GM18870 (cell line): ENCODE data around the gene CNTNAP1.
"Not testable (repeated sequence)": the region's sequence is repeated elsewhere in the genome, so short reads cannot be mapped to it uniquely, and the experiment has no call there.

Experiments
- ATAC-seq: cut with Tn5 transposase; IDR thresholded peaks from one replicate; pipeline ENCODE4 v1.9.1; 2021; ENCODE audit warnings: moderate library complexity; ENCODE audit not compliant: unreplicated experiment

Gene CNTNAP1

GRCh38 chr17:42681976-42682721 lies at the start of gene CNTNAP1:
Gene CNTNAP1 (plus strand): TSS chr17:42682531. CDS start chr17:42682830, 299 bp downstream.
- no peak for ATAC-seq

GRCh38 chr17:42632949-42633444 lies 49.3 kb upstream of the CNTNAP1 start:
- ATAC-seq, result no peak

GRCh38 chr17:42639525-42640113 lies 42.7 kb upstream of the CNTNAP1 start:
- ATAC-seq, result no peak

DNA sequence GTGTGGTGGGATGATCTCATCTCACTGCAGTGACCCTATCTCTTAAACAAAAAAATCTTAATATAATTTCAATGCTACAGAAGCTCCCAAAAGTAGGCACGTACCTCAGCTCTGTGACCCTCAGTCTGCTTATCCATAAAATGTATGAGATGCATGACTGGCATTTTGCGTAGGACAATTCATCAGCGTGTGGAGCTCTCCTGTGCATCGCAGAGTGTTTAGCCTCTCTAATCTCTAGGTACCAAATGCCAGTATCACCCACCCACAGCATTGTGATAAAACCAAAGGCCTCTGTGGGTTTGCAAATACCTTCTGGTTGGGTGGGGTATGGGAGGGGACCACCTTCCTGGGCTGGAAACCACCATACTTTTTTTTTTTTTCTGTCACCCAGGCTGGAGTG lies 42.2 kb upstream of the CNTNAP1 start:
- ATAC-seq, result no peak

- ATAC-seq, result no peak
Measured at GRCh38 chr17:42642336-42642735, 40.0 kb upstream of the CNTNAP1 start.

DNA sequence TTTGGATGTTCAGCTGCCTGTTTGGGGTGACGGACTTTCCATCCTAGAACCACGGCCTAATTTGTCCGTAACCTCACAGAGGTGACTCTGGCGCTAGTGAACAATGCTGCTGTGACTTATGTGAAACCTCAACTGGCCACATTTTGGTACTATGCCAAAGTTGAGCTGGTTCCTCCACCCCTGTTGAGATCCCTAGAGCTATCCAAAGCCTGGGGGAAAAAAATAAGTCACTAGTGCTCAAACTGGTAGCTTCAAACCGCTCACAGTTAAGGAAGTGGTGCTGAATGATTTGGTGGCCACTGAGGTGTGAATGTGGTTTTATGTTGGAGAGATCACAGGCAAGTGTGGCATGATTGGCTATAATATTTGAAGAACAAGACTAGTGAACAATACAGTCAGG lies 34.6 kb upstream of the CNTNAP1 start:
- no peak for ATAC-seq

GRCh38 chr17:42651392-42651791 lies 30.9 kb upstream of the CNTNAP1 start:
- ATAC-seq, result no peak

GRCh38 chr17:42653179-42654124 lies 28.9 kb upstream of the CNTNAP1 start:
- ATAC-seq, result no peak

DNA sequence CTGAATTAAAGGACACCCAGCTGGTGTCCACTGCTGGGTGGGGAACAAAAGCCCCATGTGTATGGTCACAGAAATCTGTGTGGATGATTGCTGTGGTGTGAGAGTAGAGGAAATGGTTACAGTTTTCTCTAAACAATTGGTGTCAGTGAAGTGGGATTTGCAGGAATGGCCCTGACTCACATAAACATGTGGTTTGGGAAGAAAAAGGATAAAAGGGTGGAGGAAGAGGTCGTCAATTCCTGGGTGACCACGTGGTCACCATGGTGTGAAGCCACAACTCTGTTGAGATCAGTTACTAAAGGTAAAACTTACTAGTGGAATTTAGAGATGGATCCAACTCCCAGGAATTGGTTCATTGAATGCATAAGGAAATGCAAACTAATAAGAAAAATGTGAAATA lies 26.8 kb upstream of the CNTNAP1 start:
- no peak for ATAC-seq

DNA sequence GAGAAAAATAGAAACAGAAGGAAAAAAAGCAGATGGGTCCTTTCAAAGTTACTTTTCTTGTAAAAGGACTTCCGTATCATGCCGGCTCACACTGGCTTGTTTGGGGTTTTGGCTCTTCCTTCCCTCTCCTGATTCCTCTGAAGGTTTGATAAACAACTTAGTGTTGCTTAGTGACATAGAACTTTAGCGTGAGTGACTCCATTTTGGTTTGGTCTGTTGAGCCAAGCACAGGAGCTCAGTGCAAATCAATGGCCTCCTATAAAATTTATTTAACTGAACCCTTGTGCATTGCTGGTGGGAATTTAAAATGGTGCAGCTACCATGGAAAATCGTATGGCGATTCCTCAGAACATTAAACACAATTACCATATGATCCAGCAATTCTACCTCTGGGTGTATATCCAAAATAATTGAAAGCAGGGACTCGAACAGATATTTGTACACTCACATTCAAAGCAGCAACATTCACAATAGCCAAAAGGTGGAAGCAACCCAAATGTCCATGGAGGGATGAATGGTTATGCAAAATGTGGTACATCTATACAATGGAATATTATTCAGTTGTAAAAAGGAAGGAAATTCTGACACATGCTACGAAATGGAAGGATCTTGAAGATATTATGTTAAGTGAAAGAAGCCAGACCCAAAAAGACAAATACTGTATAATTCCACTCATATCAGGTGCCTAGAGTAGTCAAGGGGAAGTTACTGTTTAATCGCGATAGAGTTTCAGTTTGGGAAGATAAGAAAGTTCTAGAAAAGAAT lies 24.3 kb upstream of the CNTNAP1 start:
- ATAC-seq, result no peak

DNA sequence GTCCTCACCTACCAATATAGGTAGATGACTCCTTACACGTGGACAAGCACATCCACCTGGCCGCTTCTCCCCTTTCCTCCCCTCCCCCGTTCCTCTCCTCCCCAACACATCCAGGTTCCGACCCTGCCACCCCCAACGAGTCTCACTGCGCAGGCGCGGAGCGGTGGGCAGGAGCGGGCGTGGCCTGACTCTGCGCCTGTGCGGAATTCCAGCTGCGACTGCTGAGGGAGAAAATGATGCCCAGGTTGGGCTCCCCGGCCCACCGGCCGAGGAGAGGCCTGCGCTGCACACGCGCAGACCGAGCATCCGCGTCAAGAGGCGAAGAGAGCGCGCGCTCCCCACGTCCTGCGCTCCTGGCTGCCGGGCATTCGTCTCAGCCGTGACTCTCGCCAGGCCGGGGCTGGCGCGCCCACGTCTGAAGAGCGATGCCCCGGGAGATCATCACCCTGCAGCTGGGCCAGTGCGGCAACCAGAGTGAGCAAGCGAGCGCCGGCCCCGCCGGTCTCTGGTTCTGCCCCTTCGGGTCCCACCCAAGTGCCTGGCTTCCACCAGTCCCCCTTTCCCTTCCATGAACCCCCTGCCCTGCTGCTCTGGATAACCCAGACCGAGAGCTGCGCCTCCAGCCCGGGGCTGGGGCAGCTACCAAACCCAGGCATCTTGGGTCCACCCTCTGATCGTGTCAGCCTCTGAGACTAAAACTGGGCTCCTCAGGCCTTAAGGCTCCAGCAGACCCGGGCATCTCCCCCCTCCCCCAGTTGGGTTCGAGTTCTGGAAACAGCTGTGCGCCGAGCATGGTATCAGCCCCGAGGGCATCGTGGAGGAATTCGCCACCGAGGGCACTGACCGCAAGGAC lies 23.0 kb upstream of the CNTNAP1 start, which contains the start of gene TUBG2:
Gene TUBG2 (plus strand): TSS at position 206 of the 853 bp plus-strand sequence. CDS start 220 bp downstream, at position 426.
- ATAC-seq, result no peak

- ATAC-seq, result not testable (repeated sequence)
Measured at GRCh38 chr17:42659932-42660274, 22.4 kb upstream of the CNTNAP1 start.

DNA sequence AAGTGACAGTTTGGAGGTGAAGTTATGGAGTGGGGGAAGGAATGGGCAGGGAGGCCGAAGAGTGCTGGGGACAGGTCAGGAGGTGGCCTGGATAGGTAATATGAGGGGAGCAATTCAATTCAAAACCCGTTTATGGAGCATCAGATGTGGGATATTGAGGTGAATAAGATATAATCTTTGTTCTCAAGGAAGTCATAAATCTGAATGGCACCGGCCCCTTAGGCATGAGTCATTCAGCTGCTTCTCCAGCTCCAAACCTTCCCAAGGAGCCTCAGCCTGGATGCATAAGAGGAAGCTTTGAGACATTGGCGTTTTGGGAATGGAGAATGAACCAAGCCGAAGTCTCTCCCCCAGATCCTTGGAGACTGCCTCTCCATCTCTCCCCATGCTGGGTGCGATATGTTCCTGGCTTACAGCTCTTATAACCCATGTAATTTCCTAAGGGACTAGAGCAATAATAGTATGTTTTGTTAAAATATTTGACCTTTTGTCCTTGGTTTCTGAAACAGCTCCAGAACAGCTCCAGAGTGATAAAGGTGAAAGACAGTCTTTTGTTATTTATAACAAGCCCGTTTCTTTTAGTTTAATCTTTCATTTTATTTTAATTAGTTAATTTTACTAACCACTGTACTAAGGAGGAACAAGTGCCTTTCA lies 21.5 kb upstream of the CNTNAP1 start:
- no peak for ATAC-seq

- no peak for ATAC-seq
Measured at GRCh38 chr17:42665581-42666001, 16.7 kb upstream of the CNTNAP1 start.

- ATAC-seq, result not testable (repeated sequence)
Measured at GRCh38 chr17:42666126-42666525, 16.2 kb upstream of the CNTNAP1 start.

- no peak for ATAC-seq
Measured at GRCh38 chr17:42667088-42667951, 15.0 kb upstream of the CNTNAP1 start.

DNA sequence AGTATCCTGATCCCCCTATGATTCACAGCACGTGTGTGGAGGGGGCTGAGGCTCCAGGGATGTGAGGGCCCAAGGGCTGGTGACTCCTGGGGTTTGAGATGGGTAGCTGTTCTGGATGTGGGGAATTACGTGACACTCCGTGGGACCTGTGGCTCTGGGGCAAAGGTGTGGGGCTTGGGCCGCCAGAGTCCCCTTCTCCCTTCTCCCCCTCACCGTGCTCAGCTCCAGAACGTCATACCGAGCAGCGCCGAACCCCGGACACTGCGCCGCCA lies 12.7 kb upstream of the CNTNAP1 start:
- ATAC-seq, result no peak

DNA sequence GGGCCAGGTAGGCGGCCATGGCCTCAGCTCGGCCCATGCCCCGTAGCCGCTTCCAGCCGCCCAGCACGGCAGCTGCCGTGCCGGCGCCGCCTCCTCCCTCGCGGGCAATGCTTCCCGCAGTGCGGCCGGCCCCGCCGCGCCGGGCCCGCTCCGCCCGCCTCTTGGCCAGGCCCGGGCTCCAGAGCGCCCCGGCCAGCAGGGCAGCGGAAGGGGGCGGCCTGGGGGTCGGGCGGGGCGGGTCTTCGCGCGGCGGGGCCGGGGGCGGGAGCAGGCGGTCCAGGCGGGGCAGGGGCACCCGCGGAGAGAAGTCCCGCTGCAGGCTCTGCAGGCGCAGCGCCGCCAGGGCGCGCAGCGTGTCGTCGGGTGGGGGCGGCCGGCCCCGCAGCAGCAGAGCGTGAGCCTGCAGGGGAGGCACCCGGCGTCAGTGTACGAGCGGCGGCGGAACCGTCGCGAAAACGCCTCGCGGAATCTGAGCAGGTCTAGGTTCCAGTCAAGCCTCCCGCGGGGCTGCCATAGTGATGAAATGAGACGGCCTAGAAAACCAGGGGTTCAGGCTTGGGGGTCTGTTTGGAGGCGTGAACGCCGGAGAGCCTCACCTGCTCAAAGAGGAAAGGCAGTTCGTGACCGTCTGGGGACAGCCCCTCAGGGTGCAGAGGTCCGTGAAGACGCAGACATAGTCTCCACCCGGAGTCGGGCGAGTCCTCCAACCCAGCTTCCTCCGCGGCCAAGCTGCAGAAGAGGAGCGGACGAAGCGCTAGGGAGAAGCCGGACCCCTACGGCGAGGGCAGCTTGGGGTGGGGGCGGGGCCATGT lies 12.1 kb upstream of the CNTNAP1 start:
- ATAC-seq, result no peak
